Retinal pigment epithelial cell (primary cell): ENCODE data around the gene DICER1.

Source experiments
- DNase-seq: peaks from one replicate; pipeline ENCODE4 v3.0.0-alpha.2; 2010; ENCODE audit warnings: low read depth
- H3K4me3 ChIP-seq: 2 replicates; pipeline ENCODE4 v1.5.1; 2011; ENCODE audit warnings: mild to moderate bottlenecking, low read length, control low read depth, moderate library complexity
- TF ChIP-seq, protein P1 (sequence below): conservative IDR thresholded peaks from 2 replicates; pipeline ENCODE4 v1.5.1; 2011; ENCODE audit warnings: low read depth, low read length, control low read depth, inconsistent platforms

Gene DICER1

GRCh38 chr14:95125221-95125620, 32.1 kb downstream of the DICER1 start:
- DNase-seq, result no peak
- TF ChIP-seq, protein P1, sequence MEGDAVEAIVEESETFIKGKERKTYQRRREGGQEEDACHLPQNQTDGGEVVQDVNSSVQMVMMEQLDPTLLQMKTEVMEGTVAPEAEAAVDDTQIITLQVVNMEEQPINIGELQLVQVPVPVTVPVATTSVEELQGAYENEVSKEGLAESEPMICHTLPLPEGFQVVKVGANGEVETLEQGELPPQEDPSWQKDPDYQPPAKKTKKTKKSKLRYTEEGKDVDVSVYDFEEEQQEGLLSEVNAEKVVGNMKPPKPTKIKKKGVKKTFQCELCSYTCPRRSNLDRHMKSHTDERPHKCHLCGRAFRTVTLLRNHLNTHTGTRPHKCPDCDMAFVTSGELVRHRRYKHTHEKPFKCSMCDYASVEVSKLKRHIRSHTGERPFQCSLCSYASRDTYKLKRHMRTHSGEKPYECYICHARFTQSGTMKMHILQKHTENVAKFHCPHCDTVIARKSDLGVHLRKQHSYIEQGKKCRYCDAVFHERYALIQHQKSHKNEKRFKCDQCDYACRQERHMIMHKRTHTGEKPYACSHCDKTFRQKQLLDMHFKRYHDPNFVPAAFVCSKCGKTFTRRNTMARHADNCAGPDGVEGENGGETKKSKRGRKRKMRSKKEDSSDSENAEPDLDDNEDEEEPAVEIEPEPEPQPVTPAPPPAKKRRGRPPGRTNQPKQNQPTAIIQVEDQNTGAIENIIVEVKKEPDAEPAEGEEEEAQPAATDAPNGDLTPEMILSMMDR, result no peak
- H3K4me3 ChIP-seq, result no peak overlapping the region

GRCh38 chr14:95123891-95124579, 33.3 kb downstream of the DICER1 start:
- H3K4me3 ChIP-seq, result no peak overlapping the region
- no peak for DNase-seq
- TF ChIP-seq, protein P1, result no peak

DNA sequence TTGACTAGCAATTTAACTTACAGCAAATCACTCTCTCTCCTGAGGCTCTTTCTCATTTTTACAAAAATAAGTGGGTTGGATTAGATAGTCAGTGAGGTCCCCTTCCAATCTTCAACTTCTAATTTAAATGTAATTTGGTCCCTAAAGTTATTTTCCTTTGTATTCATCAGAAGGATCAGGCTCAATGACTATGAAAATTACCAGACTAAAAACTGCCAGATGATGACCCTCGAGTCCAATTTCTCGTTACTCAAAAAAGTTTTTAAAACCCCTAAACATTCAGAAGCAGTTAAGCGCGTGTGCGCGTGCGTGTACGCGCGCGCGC, 34.7 kb downstream of the DICER1 start:
- DNase-seq, result no peak
- no peak overlapping the region for H3K4me3 ChIP-seq
- TF ChIP-seq, protein P1, result no peak

- TF ChIP-seq, protein P1, result no peak
- peak; percentile 61 for DNase-seq
- H3K4me3 ChIP-seq, result peak overlapping the region; percentile 5
Measured at GRCh38 chr14:95121911-95122620, 35.3 kb downstream of the DICER1 start.

DNA sequence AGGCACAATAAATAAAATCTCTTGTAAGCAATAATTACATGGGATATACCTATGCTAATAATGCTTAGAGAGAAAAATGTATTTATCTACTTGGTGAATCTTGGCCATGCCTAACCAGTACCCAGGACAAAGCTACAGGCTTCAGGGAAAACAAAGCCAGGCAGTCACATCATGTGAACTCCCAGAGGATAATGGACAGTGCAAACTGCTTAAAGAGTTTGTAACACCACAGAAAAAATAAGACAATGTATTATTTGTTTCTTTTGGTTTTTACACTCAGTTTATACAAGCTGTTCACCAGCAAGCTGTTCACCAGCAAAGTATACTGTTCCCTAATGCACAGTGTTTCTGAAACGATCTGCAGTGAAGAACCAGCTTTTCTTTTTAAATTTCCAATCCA, 38.0 kb downstream of the DICER1 start:
- TF ChIP-seq, protein P1, result no peak
- no peak for DNase-seq
- H3K4me3 ChIP-seq, result no peak overlapping the region

DNA sequence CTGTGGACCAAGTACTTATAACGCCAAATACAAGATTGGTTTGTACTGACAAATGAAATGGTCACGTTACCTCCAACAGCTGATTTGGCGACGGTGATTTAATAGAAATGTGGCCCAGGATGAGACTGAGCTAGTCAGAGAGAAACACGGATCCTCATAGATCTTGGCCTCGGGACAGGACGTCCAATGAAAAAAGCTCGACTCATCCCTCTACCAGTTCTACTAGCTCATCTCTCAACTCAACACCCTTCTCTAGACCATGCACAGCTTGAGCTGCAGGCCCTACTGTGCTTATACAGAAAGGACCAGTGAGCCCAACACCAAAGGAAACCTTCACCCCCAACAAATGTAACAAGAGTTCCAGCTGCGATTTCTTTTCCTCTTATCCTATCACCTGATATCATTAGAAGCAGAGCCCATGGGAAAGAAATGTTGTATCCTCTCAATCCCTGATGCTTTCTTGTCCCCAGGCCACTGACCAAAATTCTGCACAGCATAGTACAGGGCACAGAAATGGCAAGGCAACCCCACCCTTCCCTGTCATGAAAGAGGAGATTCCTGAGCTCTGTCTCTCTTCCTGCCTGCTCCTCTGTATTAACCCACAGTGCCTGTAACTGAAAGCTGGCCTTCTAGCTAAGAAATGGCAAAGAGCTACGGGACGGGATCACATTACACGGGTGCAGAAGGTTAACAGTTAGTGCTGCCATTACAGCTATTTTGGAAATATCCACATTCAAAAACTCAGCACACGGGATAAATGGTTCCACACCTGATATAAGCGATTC, 39.2 kb downstream of the DICER1 start:
- TF ChIP-seq, protein P1, result no peak
- no peak overlapping the region for H3K4me3 ChIP-seq
- DNase-seq, result no peak
